Osteoblast (primary cell): ENCODE measurements around the gene RASA3. TPM values are rescaled to one million over a fixed set of nuclear protein-coding genes. Genes with fewer than 3 reads are reported as not detected.

Experiments used
- DNase-seq: peaks from one replicate; pipeline ENCODE4 v3.0.0; 2011; ENCODE audit warnings: low spot score, mixed read lengths; ENCODE audit not compliant: insufficient read length; ENCODE audit errors: missing footprints
- H2AFZ ChIP-seq: 2 replicates; pipeline ENCODE4 v1.6.0; 2011; ENCODE audit warnings: mild to moderate bottlenecking, low read length
- H3K27ac ChIP-seq: 2 replicates; pipeline ENCODE4 v1.5.1; 2011; ENCODE audit warnings: mild to moderate bottlenecking, low read depth, low read length, moderate library complexity
- H3K27me3 ChIP-seq: 2 replicates; pipeline ENCODE4 v1.6.0; 2012; ENCODE audit warnings: mild to moderate bottlenecking, control low read depth, inconsistent platforms, low read length, moderate library complexity; ENCODE audit not compliant: insufficient read depth
- H3K36me3 ChIP-seq: 2 replicates; pipeline ENCODE4 v1.5.1; 2011; ENCODE audit warnings: mild to moderate bottlenecking, low read length, control low read depth, moderate library complexity; ENCODE audit not compliant: insufficient read depth
- H3K4me1 ChIP-seq: 2 replicates; pipeline ENCODE4 v1.5.1; 2011; ENCODE audit warnings: mild to moderate bottlenecking, low read length, control low read depth, moderate library complexity; ENCODE audit not compliant: insufficient read depth
- H3K4me2 ChIP-seq: 2 replicates; pipeline ENCODE4 v1.6.0; 2011; ENCODE audit warnings: mild to moderate bottlenecking, low read length; ENCODE audit not compliant: insufficient read depth
- H3K4me3 ChIP-seq: fragments of 200-600 bp; sonication (generic); 3 replicates; pipeline ENCODE4 v1.5.1; 2012; ENCODE audit warnings: mild to moderate bottlenecking, low read length, inconsistent platforms; ENCODE audit not compliant: insufficient read depth
- H3K79me2 ChIP-seq: 2 replicates; pipeline ENCODE4 v1.6.0; 2012; ENCODE audit warnings: mild to moderate bottlenecking, low read length, control low read depth, inconsistent platforms; ENCODE audit not compliant: insufficient read depth
- H3K9me3 ChIP-seq: 2 replicates; pipeline ENCODE4 v1.5.1; 2011; ENCODE audit warnings: low read depth, low read length, control low read depth
- H4K20me1 ChIP-seq: 2 replicates; pipeline ENCODE4 v1.6.0; 2012; ENCODE audit warnings: mild to moderate bottlenecking, low read length, control low read depth; ENCODE audit not compliant: insufficient read depth
- CTCF ChIP-seq: IDR thresholded peaks from 2 replicates; pipeline ENCODE4 v1.5.1; 2011; ENCODE audit warnings: mild to moderate bottlenecking, low read depth, low read length, moderate library complexity; ENCODE audit errors: extremely low read depth
- total RNA-seq: library from RNA; depleted of rRNA; stranded (reverse); fragments of >200 nt; gene quantifications from 2 replicates; pipeline ENCODE4 v1.2.3, GENCODE V29; 2012

The RASA3 gene
- total RNA-seq, 1 donor: 41.3 TPM

- Histone ChIP-seq H3K79me2 (peaks cover 75% of the 10 kb centered on the region), H3K4me1 (peaks cover 19% of the 10 kb centered on the region), H3K36me3 (peaks cover 2% of the 10 kb centered on the region), H3K9me3 (no peaks in the 10 kb centered on the region), H3K27ac (no peak overlapping the region), H3K4me3 (no peak overlapping the region), H3K27me3 (no peaks in the 10 kb centered on the region), H4K20me1 (peaks cover 26% of the 10 kb centered on the region), H2AFZ (no peak overlapping the region), H3K4me2 (no peak overlapping the region)
- DNase-seq: no peak
- no peak for TF ChIP-seq CTCF
These were observed 9.7 kb downstream of the RASA3 start for GRCh38 chr13:114122591-114123211.

GRCh38 chr13:114122127-114122511 lies 10.3 kb downstream of the RASA3 start:
- Histone ChIP-seq H3K4me2 (no peak overlapping the region), H3K9me3 (no peaks in the 10 kb centered on the region), H2AFZ (no peak overlapping the region), H4K20me1 (peaks cover 28% of the 10 kb centered on the region), H3K36me3 (peaks cover 2% of the 10 kb centered on the region), H3K4me1 (peaks cover 18% of the 10 kb centered on the region), H3K79me2 (peaks cover 75% of the 10 kb centered on the region), H3K27ac (no peak overlapping the region), H3K27me3 (no peaks in the 10 kb centered on the region), H3K4me3 (no peak overlapping the region)
- no peak for TF ChIP-seq CTCF
- DNase-seq: no peak

- Histone ChIP-seq H4K20me1 (peaks cover 28% of the 10 kb centered on the region), H3K9me3 (no peaks in the 10 kb centered on the region), H3K79me2 (peaks cover 74% of the 10 kb centered on the region), H3K4me1 (peaks cover 18% of the 10 kb centered on the region), H3K4me2 (no peak overlapping the region), H3K4me3 (no peak overlapping the region), H2AFZ (no peak overlapping the region), H3K36me3 (peaks cover 2% of the 10 kb centered on the region), H3K27me3 (no peaks in the 10 kb centered on the region), H3K27ac (no peak overlapping the region)
- DNase-seq: no peak
- TF ChIP-seq CTCF: no peak
These were observed 10.8 kb downstream of the RASA3 start for GRCh38 chr13:114121496-114122126.

- H3K79me2 ChIP-seq: peaks cover 74% of the 10 kb centered on the region
- peaks cover 18% of the 10 kb centered on the region for H3K4me1 ChIP-seq
- DNase-seq: no peak
- no peak overlapping the region for H3K4me3 ChIP-seq
- no peak overlapping the region for H3K4me2 ChIP-seq
- H3K27ac ChIP-seq: no peak overlapping the region
- peaks cover 2% of the 10 kb centered on the region for H3K36me3 ChIP-seq
- no peak overlapping the region for H2AFZ ChIP-seq
- H4K20me1 ChIP-seq: peaks cover 25% of the 10 kb centered on the region
- H3K27me3 ChIP-seq: no peaks in the 10 kb centered on the region
- no peaks in the 10 kb centered on the region for H3K9me3 ChIP-seq
- no peak for TF ChIP-seq CTCF
These were observed 11.4 kb downstream of the RASA3 start for GRCh38 chr13:114121031-114121430.
